Fibroblast of peridontal ligament (primary cell): ENCODE results near the gene TTC23L.

ENCODE experiments used
- DNase-seq: peaks from one replicate; pipeline ENCODE4 v3.0.0-alpha.2; 2010; ENCODE audit errors: extremely low read depth

Gene TTC23L

DNA sequence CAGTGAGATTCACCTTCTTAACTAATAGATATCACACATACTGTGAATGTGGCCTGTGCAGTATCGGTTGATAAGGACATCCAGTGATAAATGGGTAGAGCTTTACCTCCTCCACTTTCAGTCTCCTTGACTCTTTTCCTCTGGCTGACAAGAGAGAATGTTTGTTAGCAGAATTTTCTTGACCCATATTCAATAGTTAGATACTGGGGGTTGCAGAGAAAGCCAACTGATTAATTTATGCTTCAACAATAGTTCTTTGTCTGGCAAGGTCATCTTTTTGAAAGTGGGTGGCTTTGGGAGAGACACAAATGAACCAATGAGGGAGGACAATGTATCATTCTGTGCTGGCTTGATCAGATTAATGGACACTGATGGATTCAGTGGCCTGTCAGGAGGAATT lies 30.3 kb downstream of the TTC23L start:
- DNase-seq: no peak

DNA sequence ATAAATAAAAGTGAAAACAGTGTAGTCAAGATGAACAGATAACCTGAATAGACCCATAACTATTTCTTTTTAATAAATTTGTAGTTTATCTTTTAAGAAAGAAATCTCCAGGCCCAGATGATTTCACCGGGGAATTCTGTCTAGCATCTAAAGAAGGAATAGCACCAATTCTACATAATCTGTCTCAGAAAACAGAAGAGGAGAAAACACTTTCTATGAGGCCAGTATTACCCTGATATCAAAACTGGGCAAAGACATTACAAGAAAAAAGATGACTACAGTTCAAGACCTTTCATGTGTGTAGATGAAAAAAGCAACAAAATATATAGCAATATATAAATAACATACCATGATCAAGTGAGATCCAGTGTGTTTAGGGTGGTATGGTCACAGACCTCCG lies 31.4 kb downstream of the TTC23L start:
- DNase-seq: no peak

DNA sequence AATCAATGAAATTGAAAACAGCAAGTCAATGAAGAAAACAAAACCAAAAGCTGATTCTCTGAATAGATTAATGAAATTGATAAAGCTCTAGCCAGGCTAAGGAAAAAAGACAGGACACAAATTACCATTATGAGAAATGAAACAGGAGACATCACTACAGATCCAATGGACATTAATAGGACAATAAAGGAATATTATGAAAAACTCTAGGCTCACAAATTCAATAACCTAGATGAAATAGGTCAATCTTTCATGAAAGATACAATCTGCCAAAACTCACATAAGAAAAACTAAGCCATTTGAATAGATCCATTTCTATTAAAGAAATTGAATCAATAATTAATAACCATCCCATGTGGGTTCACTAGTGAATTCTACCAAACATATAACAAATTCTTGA lies 37.3 kb downstream of the TTC23L start:
- no peak for DNase-seq

DNA sequence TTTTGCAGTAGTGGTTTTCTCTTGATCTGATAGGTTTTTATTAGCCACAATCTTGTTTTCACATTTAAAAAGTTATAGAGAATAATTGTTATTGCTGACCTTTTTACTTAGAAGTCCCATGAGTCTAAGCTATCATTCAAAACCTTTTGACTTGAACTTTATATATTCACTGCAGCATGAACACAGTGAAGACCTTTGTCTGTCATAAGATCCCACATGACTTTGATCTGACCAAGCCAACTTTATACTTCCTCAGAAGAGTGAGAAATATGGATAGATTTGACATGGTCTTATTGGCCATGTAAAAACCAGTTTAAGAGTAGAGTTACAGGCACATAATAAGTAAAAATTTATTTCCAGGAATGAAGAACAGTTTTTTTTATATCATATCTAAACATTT lies 42.3 kb downstream of the TTC23L start:
- DNase-seq: no peak

DNA sequence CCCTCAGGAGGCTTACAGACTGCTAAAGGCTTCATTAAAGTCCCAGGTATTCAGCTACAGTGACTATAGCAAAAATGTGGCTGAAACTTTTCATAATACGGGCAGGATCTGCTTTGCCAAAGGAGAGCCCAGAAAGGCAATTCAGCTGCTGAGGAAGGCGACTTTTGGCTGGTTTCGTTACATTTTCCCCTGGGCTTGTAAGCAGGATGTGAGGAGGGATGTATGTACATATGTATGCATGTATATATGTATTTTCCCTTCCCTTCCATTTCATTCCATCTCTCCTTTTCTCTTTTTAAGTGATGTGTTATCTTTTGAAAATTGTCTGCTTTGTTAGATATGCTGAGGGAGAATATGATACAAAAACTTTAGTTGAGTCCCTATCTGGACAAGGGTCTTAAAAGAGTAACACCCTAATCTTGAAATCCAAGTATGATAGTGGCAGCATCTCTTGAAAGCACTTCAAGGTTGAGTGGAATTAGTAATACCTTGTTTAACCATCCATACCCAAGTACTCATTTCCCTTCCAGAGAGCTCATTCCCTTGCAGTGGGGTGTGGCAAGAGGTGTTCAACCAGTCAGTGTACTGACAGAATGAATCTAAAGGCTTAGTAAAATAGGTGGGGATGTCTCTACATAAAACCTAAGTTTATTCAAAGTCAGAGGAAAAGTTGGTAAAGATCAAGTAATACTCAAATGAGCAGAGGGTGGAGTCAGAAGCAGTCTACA lies 47.6 kb downstream of the TTC23L start:
- no peak for DNase-seq

DNA sequence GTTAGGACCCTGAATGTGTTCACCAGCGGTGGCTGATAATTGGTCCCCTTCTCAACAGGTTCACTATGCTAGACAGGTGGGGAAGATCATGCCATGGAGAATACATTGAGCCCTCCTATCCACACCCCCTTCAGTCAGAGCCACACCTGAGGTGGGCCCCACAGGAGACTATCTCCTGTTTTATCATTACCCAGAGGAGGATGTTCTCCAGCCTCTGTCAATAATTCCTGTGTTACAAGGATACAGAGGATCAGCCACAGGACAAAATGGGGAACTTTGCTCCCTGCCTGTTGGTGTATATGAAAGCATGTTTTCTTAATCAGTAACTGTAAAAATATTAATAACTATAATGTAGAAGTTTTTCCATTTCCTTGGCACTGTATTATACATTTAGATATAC lies 50.4 kb downstream of the TTC23L start:
- DNase-seq: no peak

DNA sequence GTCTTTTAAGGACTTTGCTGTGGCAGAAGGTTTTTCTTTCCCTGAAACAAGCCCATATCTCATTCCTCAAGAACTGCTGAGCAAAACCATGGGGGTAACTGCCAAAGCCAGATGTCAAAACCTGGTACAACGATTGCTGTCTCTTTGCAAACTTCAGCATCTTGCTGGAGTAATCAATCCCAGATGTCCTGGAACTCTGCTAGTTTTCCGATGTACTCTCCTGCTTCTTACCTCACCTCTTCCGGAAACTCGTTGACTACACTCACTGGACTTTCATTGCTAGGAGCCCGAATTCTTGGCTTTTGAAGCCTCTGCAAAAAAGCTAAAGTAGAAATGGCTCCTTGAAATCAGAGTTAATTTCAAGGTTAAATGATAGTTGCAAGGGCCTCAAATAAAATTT lies 53.0 kb downstream of the TTC23L start:
- peak; percentile 98 for DNase-seq

DNA sequence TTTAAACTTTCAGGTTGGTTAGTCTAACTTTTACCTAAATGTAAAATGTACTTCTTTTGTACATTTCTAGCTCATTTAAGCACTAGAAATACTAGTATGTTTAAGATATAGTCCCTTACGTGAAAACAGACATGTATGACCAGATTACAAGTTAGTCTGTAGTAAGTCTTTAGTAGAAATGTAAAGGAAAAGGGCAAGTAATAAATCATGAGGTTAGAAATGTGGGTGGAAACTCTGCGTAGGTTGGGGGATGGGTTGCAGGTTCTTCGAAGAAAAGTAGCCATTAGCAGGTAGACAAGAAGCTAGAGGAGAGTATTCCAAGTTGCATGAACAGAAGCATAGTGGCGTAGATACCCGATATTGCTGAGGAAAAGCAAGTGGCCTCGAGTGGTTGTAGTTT lies 53.5 kb downstream of the TTC23L start:
- no peak for DNase-seq

DNA sequence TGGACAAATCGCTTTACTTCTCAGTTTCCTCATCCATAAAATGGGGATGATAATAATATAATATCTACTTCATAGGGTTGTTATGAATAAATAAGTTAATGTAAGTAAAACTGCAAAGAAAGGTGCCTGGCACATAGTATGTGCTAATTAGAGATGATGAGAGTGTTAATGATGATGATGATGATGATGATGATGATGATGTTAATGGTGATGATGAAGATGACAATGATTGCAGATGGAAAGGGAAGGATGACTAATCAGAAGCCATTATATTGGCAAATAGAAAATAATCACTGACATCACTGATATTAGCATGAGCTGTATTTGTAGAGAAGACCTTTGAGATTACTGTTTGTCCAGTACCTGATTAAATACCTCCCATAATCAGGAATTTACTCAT lies 55.8 kb downstream of the TTC23L start:
- no peak for DNase-seq

DNA sequence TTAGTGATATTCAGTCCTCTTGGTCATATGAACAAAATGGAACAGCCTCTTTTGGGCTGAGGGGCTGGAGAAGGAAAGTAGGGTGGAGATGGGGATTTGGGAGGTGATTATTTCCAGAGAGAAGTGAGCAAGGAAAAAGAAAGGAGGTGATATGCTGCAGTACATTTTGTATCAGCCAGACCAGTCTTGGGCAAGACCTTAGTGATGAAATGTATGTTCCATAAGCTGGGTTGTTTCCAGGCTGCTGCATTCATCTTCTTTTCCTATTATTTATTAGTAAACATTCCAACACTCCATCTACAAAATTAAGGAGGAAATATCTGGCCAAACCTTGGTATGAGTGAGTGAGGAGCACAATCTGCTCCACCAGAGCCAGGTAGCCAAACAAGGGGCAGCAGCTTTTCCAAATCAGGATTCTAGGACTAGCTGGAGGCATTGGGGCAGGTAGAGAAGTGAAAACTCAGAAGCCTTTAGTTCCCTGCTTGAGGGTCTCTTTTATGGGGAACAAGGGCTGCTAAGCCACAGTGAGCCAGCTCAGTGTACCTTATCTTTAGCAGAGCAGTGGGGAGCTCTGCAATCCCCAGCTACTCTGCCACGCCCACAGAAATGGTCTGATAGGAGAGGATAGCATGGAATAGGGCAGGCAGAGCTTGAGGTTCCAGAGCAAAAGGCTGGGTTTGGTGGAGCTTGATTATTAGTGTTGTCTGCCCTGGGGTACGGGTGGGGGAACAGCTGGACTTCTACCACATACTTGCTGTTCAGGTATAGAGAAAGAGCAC lies 56.9 kb downstream of the TTC23L start:
- DNase-seq: no peak

DNA sequence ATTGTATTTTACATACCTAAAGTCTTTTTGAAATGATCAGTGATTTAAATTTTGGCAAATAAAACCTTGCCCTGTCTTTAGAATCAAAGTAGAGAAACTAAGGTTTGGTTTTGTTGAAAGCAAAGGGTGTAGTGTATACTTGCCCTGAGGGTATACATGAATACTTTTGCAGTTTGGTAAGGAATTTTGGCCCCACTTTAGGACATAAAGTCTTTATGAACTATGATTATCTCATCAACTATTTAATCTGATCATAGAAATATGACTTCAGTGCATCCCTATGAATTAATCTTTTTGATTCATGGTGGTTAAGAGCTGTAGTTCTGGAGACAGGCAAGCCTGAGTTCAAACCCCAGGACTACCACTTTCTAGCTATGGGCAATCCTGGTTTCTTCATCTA lies 58.7 kb downstream of the TTC23L start:
- DNase-seq: no peak

DNA sequence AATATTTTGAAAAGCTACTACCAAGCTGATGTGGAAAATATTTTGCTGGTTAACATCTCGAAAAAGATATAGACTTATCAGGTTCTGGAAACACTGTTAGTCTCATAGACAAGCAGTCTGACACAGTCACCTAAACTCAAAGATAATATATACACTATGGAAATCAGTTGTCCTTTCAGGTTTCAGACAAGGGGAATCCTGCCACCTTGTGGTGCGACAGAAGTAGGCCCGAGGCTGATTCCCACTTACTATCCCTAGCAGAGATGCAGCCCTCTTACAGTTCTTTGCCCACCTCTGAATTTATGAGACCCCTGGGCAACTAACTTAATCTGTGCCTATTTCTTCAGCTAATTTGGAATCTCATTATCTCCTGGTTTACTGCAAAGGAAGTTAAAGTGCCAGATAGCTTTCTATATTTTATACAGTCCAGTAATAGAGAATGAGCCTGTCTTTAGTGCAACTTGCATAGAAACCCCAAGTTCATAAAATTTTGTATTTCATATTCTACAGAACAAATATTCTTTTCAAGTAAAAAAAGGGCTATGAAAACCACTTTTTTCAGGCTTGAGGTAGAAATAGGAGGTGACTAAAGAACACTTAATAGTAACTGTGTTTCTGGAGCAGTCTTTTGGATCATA lies 59.4 kb downstream of the TTC23L start:
- DNase-seq: peak; percentile 84

DNA sequence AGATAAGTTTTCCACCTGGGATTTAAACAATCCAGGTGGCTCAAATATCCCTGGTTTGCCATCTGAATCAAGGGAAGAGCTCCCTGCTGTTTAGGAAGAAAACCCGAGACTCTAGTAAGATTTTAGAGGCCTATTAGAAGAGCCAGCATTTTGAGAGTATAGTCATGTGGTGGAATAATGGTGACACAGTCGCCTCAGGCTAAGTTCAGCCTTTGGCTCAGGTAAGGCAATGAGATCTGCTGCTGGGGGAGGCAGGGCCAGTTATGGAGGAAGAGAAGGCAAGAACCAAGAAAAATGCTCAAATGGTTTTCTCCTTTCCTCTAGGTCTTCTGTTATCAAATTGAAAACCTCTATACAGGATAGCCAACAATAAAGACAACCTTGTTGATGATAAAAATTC lies 60.1 kb downstream of the TTC23L start:
- DNase-seq: no peak

DNA sequence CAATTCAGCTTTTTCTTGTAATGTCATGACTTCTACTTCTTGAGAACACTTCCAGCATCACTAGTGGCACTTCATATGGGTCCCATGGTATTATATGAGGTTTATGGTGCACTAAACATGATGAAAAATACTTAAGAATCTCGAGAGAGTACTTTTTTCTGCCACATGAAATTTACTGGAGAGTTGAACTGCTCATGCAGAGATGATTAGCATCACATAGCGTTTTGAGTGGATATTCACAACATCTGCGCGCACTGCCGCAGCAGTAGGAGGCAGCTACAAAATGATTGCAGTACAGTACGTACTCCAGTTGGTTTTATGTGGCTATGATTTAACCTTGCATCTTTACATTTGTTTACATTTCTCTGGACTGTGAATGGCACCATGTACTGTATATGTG lies 61.7 kb downstream of the TTC23L start:
- DNase-seq: no peak

DNA sequence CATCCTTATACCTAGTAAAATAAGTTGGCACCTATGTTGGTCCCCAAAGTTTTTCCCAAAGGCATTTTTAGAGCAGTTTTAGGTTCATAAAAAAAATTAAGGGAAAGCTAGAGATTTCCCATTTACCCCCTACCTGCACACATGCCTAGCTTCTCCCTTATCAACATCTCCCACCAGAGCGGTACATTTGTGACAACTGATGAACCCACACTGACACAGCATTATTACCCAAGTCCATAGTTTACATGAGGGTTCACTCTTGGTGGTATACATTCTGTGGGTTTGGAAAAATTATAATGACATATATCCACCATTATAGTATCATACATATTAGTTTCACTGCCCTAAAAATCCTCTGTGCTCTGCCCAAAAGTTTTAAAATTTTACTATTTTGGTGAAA lies 64.3 kb downstream of the TTC23L start:
- no peak for DNase-seq

DNA sequence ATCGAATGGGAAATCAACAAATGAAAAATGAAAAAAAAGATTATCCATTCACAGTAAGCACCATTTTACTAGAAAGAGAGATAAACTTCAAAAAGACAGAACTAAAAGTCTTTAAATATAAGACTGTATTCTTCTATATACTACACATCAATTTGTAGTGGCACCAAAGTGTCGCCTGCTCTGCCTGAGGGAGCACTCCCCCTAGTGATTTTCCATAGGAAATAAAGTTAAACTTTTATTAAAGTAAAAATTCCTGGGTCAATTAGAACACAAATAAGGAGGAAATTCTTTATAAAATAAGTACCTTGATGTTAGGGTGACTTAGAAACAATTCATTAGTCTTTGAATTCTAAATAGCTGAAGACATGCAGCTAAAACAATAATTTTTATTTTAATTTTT lies 66.6 kb downstream of the TTC23L start:
- peak; percentile 39 for DNase-seq

DNA sequence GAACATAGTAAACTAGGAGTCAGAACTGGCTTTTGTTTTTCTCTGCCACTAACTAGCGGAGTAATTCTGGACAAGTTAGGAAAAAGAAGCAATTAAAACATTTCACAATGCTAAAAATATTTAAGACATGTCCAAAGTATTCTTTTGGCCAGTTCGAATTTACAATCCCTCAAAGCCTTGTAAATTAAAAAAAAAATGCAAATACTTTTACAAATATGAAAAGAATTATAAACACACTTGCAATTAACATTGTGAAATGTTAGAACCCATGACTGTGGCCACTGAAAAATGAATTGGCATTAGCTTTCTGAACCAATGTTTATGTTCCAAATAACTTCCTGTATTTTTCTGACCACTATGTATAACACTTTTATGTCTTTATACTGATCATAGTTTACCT lies 74.1 kb downstream of the TTC23L start:
- peak; percentile 91 for DNase-seq

DNA sequence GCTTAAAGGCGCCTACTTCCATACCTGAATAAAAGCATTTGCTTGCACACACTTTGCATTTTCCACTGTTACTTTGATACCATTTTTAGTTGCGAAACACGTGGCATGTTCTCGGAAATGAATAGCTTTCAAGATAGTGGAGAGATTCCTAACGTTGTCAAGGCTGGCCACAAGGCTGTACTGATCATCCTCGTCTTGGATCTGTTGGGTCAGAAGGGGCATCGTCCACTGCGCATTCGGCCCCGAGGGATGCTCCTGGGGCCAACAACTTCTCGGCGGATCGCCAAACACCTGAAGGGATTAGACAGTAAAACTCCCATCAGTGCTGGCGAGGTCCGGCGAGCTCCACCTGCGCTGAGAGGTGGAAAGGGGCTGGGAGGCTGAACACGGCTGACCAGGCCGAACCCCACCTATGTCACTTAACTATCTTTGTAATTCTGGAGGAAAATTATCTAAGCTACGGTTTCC lies 75.7 kb downstream of the TTC23L start:
- peak; percentile 40 for DNase-seq

DNA sequence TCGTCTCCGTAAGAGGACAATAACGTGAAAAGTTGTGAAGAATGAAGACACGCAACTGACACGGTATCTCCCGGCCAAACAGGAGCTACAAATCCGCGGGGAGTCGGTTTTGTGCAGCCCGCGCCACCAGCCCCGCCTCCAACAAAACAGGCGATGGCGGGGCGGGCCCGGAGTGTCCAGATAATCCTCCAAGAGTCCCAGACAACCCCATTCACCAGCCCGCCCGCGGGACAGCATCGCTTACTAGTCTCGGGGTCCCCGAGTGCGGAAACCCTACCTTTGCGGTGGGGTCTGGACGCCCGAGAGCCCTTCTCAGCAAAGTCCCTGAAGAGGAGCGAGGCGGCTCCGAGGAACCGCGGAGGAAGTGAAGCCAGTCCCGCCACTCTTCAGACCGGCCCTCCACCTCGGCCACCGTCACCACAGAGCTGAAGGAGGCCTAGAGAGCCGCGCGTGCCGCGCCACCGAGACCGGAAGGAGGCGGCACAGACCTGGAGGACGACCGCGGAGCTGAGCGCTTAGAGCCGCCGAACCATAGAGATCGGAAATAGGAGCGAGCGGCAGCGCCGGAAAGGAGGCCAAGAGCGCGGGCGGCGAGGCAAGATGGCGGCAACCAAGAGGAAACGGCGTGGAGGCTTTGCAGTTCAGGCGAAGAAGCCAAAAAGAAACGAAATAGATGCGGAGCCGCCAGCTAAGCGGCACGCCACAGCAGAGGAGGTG lies 76.3 kb downstream of the TTC23L start, which contains the start of the genes BRIX1 and RAD1:
TSS of gene BRIX1 (plus strand) at position 573 of the 717 bp plus-strand sequence. CDS start at position 601, 28 bp downstream.
TSS of gene RAD1 (minus strand) at position 366 of the 717 bp plus-strand sequence. CDS start 612 bp downstream, outside the sequence.
- peak; percentile 96 for DNase-seq

DNA sequence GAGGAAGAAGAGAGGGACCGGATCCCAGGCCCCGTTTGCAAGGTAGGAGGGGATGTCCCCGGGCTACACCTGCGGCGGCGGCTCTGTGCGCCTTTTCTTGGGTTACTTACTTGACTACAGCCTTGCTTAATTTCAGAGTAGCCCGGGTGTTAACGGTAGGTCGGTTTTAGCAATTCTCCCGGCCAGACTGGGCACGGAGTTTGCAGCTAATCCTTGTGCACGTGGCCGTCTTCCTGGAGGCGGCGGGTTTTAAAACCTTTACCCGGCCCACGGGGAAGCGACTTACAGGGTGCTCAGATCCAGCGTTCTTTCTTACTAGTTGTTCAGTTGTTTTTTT lies 76.9 kb downstream of the TTC23L start:
- no peak for DNase-seq

DNA sequence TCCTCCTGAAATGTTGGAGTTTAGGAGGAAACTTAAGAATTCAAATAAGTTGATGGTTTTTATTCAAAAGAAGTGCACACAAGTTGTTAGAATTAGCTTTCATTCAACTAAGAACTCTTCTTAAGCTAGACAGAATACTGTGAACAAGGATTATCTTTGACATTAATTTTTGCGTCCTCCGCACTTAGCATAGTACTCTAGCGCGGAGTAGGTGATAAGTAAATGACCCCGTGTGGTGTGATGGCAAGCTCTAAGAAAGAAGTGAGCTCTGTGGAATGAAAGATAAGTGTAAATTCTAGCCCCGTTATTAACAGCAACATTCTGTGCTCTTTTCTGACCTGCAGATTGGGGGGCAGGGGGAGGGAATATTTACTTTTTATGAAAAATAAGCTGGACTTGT lies 77.6 kb downstream of the TTC23L start:
- DNase-seq: no peak

DNA sequence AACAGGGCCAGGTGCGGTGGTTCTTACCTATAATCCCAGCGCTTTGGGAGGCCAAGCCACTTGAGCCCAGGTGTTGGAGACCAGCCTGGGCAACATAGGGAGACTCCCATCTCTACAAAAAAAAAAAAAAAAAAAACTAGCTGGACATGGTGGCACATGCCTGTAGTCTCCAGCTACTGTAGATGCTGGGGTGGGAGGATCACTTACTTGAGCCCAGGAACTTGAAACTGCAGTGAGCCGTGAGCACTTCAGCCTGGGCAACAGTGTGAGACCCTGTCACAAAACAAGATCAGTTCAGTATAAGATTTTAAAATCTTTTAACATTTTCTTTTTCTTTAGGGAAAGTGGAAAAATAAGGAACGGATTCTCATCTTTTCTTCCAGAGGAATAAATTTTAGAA lies 79.1 kb downstream of the TTC23L start:
- DNase-seq: no peak
